WTC11 (cell line): ENCODE results near the gene ASPHD1. TPM values are rescaled to one million over a fixed set of nuclear protein-coding genes. Genes with fewer than 3 reads are reported as not detected.

ENCODE experiments used
- ATAC-seq: fragments of 200-7000 bp; cut with Tn5 transposase; 2 replicates; pipeline ENCODE4 v1.10.0; 2021; ENCODE audit warnings: mild to moderate bottlenecking, moderate library complexity
- CTCF ChIA-PET: fragments of 300-600 bp; sonication (Branson Sonifier 250); formaldehyde crosslinking; loops from one replicate; lab custom pipeline; 2021; ENCODE audit warnings: antibody characterized with exemption; lab: Charles Lee
- POLR2A ChIA-PET: fragments of 350-600 bp; sonication (Branson Sonifier 250); formaldehyde crosslinking; loops from one replicate; lab custom pipeline; 2021; ENCODE audit warnings: antibody characterized with exemption; lab: Charles Lee
- DNase-seq: peaks from one replicate; pipeline ENCODE4 v3.0.0; 2021; ENCODE audit warnings: low spot score
- H3K27ac Mint-ChIP-seq: 2 replicates; pipeline ENCODE4 v1.8.0; 2021; ENCODE audit warnings: mixed read lengths
- H3K27me3 Mint-ChIP-seq: 2 replicates; pipeline ENCODE4 v1.8.0; 2021; ENCODE audit warnings: low read depth, mild to moderate bottlenecking, moderate library complexity, mixed read lengths
- H3K36me3 Mint-ChIP-seq: 2 replicates; pipeline ENCODE4 v1.8.0; 2021; ENCODE audit warnings: mixed read lengths
- H3K4me1 Mint-ChIP-seq: 2 replicates; pipeline ENCODE4 v1.8.0; 2022; ENCODE audit warnings: mixed read lengths
- H3K4me3 Mint-ChIP-seq: 2 replicates; pipeline ENCODE4 v1.8.0; 2021; ENCODE audit warnings: mild to moderate bottlenecking, moderate library complexity, mixed read lengths
- H3K9me3 Mint-ChIP-seq: 2 replicates; pipeline ENCODE4 v1.8.0; 2021; ENCODE audit warnings: mixed read lengths
- CBFB ChIP-seq: sonication (generic); formaldehyde crosslinking; IDR thresholded peaks from 2 replicates; pipeline ENCODE4 v1.8.1; 2022; ENCODE audit warnings: mild to moderate bottlenecking, low read depth, missing genetic modification reagents
- CREM ChIP-seq: sonication (generic); formaldehyde crosslinking; IDR thresholded peaks from 2 replicates; pipeline ENCODE4 v1.8.1; 2022; ENCODE audit warnings: mild to moderate bottlenecking, missing genetic modification reagents, moderate library complexity
- E2F1 ChIP-seq: sonication (generic); formaldehyde crosslinking; IDR thresholded peaks from 2 replicates; pipeline ENCODE4 v1.8.0; 2022; ENCODE audit warnings: mild to moderate bottlenecking, missing genetic modification reagents
- E2F4 ChIP-seq: sonication (generic); formaldehyde crosslinking; IDR thresholded peaks from 2 replicates; pipeline ENCODE4 v1.8.1; 2022; ENCODE audit warnings: low read depth, mild to moderate bottlenecking, moderate library complexity, missing genetic modification reagents, borderline replicate concordance
- ELF4 ChIP-seq: sonication (generic); formaldehyde crosslinking; IDR thresholded peaks from 2 replicates; pipeline ENCODE4 v1.8.1; 2022; ENCODE audit warnings: low read depth, mild to moderate bottlenecking, moderate library complexity, missing genetic modification reagents
- ETV6 ChIP-seq: sonication (generic); formaldehyde crosslinking; IDR thresholded peaks from 2 replicates; pipeline ENCODE4 v1.8.1; 2022; ENCODE audit warnings: mild to moderate bottlenecking, missing genetic modification reagents
- FOXK1 ChIP-seq: sonication (generic); formaldehyde crosslinking; IDR thresholded peaks from 2 replicates; pipeline ENCODE4 v1.8.0; 2022; ENCODE audit warnings: mild to moderate bottlenecking, moderate library complexity, missing genetic modification reagents
- FOXP1 ChIP-seq: sonication (generic); formaldehyde crosslinking; IDR thresholded peaks from 2 replicates; pipeline ENCODE4 v1.8.0; 2022; ENCODE audit warnings: missing genetic modification reagents, mild to moderate bottlenecking, moderate library complexity, borderline replicate concordance
- GABPB1 ChIP-seq: sonication (generic); formaldehyde crosslinking; IDR thresholded peaks from 2 replicates; pipeline ENCODE4 v1.8.1; 2023; ENCODE audit warnings: mild to moderate bottlenecking, missing genetic modification reagents
- GTF2I ChIP-seq: fragments of 250-450 bp; sonication (Bioruptor Pico); conservative IDR thresholded peaks from 2 replicates; pipeline ENCODE4 v1.4.0; 2021; ENCODE audit warnings: mild to moderate bottlenecking
- JUN ChIP-seq: sonication (generic); formaldehyde crosslinking; IDR thresholded peaks from 2 replicates; pipeline ENCODE4 v1.8.0; 2023; ENCODE audit warnings: mild to moderate bottlenecking, missing genetic modification reagents
- OVOL2 ChIP-seq: fragments of 250-450 bp; sonication (Bioruptor Pico); IDR thresholded peaks from 2 replicates; pipeline ENCODE4 v1.9.0; 2021; ENCODE audit warnings: mild to moderate bottlenecking, borderline replicate concordance
- PRDM15 ChIP-seq: sonication (generic); formaldehyde crosslinking; IDR thresholded peaks from 2 replicates; pipeline ENCODE4 v1.8.0; 2022; ENCODE audit warnings: missing genetic modification reagents
- PREB ChIP-seq: sonication (generic); formaldehyde crosslinking; IDR thresholded peaks from 2 replicates; pipeline ENCODE4 v1.8.1; 2022; ENCODE audit warnings: mild to moderate bottlenecking, missing genetic modification reagents, moderate library complexity, borderline replicate concordance
- SMAD4 ChIP-seq: sonication (generic); formaldehyde crosslinking; IDR thresholded peaks from 2 replicates; pipeline ENCODE4 v1.8.0; 2022; ENCODE audit warnings: mild to moderate bottlenecking, missing genetic modification reagents
- TCF7 ChIP-seq: sonication (generic); formaldehyde crosslinking; IDR thresholded peaks from 2 replicates; pipeline ENCODE4 v1.8.0; 2022; ENCODE audit warnings: mild to moderate bottlenecking, low read depth, missing genetic modification reagents, moderate library complexity
- ZNF121 ChIP-seq: sonication (generic); formaldehyde crosslinking; IDR thresholded peaks from 2 replicates; pipeline ENCODE4 v1.8.0; 2023; ENCODE audit warnings: missing genetic modification reagents
- ZNF232 ChIP-seq: sonication (generic); formaldehyde crosslinking; IDR thresholded peaks from 2 replicates; pipeline ENCODE4 v1.8.0; 2022; ENCODE audit warnings: mild to moderate bottlenecking, missing genetic modification reagents
- ZNF263 ChIP-seq: sonication (generic); formaldehyde crosslinking; IDR thresholded peaks from 2 replicates; pipeline ENCODE4 v1.8.1; 2022; ENCODE audit warnings: low read depth, mild to moderate bottlenecking, moderate library complexity, missing genetic modification reagents
- ZNF416 ChIP-seq: fragments of 250-450 bp; sonication (Bioruptor Pico); IDR thresholded peaks from 2 replicates; pipeline ENCODE4 v1.9.0; 2021; ENCODE audit warnings: mild to moderate bottlenecking, inconsistent platforms
- total RNA-seq: library from RNA; stranded (reverse); gene quantifications from 3 replicates; pipeline ENCODE4 v1.2.3, GENCODE V29; 2021
- TF ChIP-seq, protein P1 (sequence below): sonication (generic); formaldehyde crosslinking; IDR thresholded peaks from 2 replicates; pipeline ENCODE4 v1.8.1; 2022; ENCODE audit warnings: missing genetic modification reagents, borderline replicate concordance
- TF ChIP-seq, protein P2 (sequence below): sonication (generic); formaldehyde crosslinking; IDR thresholded peaks from 2 replicates; pipeline ENCODE4 v1.8.0; 2022; ENCODE audit warnings: mild to moderate bottlenecking, missing genetic modification reagents
- TF ChIP-seq, protein P3 (sequence below): sonication (generic); formaldehyde crosslinking; IDR thresholded peaks from 2 replicates; pipeline ENCODE4 v1.8.0; 2022; ENCODE audit warnings: mild to moderate bottlenecking, missing genetic modification reagents

The ASPHD1 gene
- total RNA-seq, 1 experiment from 2014 or later: 26.9 TPM

DNA sequence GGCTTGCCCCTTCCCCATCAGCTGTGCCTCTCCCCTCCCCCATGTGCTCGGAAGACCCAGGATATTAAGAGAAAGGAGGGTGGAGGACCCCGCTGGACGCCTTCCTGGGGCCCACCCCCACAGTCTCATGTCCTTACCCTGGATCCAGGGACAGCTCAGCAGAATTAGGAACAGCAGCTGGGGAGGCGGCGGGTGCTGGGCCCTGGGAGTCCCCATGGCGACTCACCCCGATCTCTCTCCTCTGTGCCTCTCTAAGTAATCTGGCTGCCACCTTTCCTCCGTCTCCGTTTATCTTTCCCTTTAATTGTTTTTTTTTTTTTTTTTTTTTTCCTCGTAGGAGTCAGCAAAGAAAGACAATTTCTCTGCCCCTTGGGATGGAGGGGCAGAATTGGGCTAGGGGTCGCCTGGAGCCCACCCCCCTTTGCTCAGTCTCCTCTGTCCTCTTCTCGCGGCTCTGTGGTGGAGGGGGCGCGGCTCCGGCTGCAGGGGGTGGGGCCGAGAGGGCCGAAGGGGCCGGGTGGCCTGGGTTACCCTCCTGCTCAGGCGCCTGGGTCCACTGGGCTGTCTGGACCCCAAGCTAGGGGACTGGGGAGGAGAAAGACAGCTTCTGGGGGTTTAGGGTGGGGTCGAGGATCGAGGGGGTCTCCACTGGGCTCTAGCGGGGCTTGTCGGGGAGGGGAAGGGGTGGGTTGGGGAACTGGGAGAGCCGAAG lies 1.3 kb upstream of the ASPHD1 start (continued):
- TF ChIP-seq, protein P1, sequence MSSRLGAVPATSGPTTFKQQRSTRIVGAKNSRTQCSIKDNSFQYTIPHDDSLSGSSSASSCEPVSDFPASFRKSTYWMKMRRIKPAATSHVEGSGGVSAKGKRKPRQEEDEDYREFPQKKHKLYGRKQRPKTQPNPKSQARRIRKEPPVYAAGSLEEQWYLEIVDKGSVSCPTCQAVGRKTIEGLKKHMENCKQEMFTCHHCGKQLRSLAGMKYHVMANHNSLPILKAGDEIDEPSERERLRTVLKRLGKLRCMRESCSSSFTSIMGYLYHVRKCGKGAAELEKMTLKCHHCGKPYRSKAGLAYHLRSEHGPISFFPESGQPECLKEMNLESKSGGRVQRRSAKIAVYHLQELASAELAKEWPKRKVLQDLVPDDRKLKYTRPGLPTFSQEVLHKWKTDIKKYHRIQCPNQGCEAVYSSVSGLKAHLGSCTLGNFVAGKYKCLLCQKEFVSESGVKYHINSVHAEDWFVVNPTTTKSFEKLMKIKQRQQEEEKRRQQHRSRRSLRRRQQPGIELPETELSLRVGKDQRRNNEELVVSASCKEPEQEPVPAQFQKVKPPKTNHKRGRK (CRISPR knock-in tag): no peak
- TF ChIP-seq ETV6 (CRISPR knock-in tag): no peak
- no peak for TF ChIP-seq E2F1 (CRISPR knock-in tag)
- TF ChIP-seq PREB (CRISPR knock-in tag): no peak
- TF ChIP-seq, protein P2, sequence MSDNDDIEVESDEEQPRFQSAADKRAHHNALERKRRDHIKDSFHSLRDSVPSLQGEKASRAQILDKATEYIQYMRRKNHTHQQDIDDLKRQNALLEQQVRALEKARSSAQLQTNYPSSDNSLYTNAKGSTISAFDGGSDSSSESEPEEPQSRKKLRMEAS (CRISPR knock-in tag): peak; percentile 32; the same call in 1 of the 2 replicates
- TF ChIP-seq GTF2I (CRISPR knock-in tag): no peak

GRCh38 chr16:29899516-29900101 lies 679 bp upstream of the ASPHD1 start, which contains the start of gene SEZ6L2:
SEZ6L2 (minus strand) TSS chr16:29899550; CDS start chr16:29899019, 531 bp downstream.
- peak; percentile 90 for DNase-seq
- H3K27me3 Mint-ChIP-seq: no peaks in the 10 kb centered on the region
- peak within 1 kb of the TSS; percentile 98 for H3K4me3 Mint-ChIP-seq
- H3K4me1 Mint-ChIP-seq: peaks cover 33% of the 10 kb centered on the region
- ChIA-PET CTCF (interaction anchor here (0.5 to 4.8 kb wide), 39 partner anchors 8 to 925 kb away, joined by 3 to 42 read pairs (median 5); partner anchors contain the start of genes ALDOA, CDIPT, KCTD13 and KIF22), POLR2A (interaction anchor here (0.5 to 3.6 kb wide), 10 partner anchors 22 to 176 kb away, joined by 3 to 14 read pairs (median 4); partner anchors contain the start of genes CDIPT, HIRIP3, KCTD13 and TAOK2)
- ATAC-seq: peak; percentile 76
- peaks cover 8% of the 10 kb centered on the region; the same call in 1 of the 2 replicates for H3K36me3 Mint-ChIP-seq
- peak within 1 kb of the TSS; percentile 91 for H3K27ac Mint-ChIP-seq
- H3K9me3 Mint-ChIP-seq: no peaks in the 10 kb centered on the region
- TF ChIP-seq CBFB (no peak), FOXP1 (CRISPR knock-in tag) (peak; percentile 81; the same call in 1 of the 2 replicates), SMAD4 (CRISPR knock-in tag) (no peak), JUN (peak; percentile 74; the same call in 1 of the 2 replicates), E2F4 (CRISPR knock-in tag) (0 out of 2 replicates have a peak, but pooled peaks have one; percentile 62), FOXK1 (CRISPR knock-in tag) (peak; percentile 67; the same call in 1 of the 2 replicates), TCF7 (CRISPR knock-in tag) (no peak), ZNF263 (CRISPR knock-in tag) (peak; percentile 67; the same call in 1 of the 2 replicates), PRDM15 (CRISPR knock-in tag) (no peak), ZNF416 (CRISPR knock-in tag) (no peak), OVOL2 (CRISPR knock-in tag) (no peak), GABPB1 (CRISPR knock-in tag) (no peak; the same call in none of the 2 replicates), ZNF121 (CRISPR knock-in tag) (peak; percentile 89), CREM (CRISPR knock-in tag) (0 out of 2 replicates have a peak, but pooled peaks have one; percentile 44), ELF4 (no peak), ZNF232 (CRISPR knock-in tag) (peak; percentile 91; the same call in 1 of the 2 replicates)
- TF ChIP-seq, protein P3, sequence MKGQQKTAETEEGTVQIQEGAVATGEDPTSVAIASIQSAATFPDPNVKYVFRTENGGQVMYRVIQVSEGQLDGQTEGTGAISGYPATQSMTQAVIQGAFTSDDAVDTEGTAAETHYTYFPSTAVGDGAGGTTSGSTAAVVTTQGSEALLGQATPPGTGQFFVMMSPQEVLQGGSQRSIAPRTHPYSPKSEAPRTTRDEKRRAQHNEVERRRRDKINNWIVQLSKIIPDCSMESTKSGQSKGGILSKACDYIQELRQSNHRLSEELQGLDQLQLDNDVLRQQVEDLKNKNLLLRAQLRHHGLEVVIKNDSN (CRISPR knock-in tag): peak; percentile 19; the same call in 1 of the 2 replicates
